ENCODE measurements around the gene DLG5.
A peak's percentile ranks its signal among the peaks of the same experiment; 100 is the strongest.

The DLG5 gene

DNA sequence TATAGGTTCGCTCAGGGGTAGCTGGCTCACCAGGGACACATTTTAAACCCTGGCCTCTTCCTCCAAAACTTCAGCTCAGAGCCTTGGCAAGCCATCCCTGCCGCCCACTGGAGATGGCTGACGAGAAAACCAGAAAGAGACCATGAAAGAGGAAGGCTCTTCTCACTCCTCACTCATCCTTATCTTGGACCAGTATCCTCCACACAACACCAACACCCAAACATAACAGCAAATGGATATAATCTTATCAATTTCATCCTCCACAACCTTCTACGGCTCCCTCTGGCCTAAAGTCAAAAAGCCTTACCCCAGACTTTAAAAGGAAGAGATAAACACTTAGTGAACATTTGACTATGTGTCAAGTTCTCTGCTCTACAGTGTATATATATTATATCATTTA, 26.9 kb downstream of the DLG5 start:
- peak overlapping the region; percentile 55 for H3K27ac ChIP-seq (ENCODE audit: low read length)

DNA sequence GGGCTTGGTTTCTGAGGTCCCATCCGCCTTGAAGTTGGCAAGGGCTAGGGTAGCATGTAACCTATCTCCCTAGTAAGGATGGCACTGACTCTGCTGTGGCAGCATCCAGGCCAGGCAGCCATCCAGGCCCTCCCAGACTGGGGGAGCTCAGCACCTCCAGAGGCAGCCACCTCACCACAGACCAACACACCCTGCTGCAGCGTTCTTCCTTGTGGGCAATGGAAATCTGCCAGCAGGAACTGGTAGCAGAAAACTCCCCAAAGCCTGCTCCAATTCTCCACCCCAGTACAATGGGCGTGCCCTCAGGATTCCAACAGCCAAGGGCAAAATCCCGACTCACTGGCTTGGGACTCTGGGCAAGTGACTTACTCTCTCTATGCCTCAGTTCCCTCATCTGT, 27.5 kb downstream of the DLG5 start:
- Histone ChIP-seq H3K27ac (ENCODE audit: low read length) (peak overlapping the region; percentile 55), H3K27me3 (ENCODE audit: insufficient read depth, low read length, poor library complexity) (no peaks in the 10 kb centered on the region), H2AFZ (ENCODE audit: low read depth, low read length) (no peak overlapping the region), H4K20me1 (ENCODE audit: insufficient read depth, low read length) (peaks cover 35% of the 10 kb centered on the region), H3K79me2 (ENCODE audit: insufficient read depth, low read length) (peaks cover 22% of the 10 kb centered on the region), H3K4me1 (ENCODE audit: insufficient read depth, low read length) (peaks cover 26% of the 10 kb centered on the region), H3K9ac (ENCODE audit: low read depth, low read length) (no peak overlapping the region; the same call in 1 of the 2 replicates), H3K4me3 (ENCODE audit: low read depth in 1 of 2, low read length in 2 of 2) (no peak overlapping the region), H3K36me3 (ENCODE audit: insufficient read depth, low read length) (no peaks in the 10 kb centered on the region; the same call in 1 of the 2 replicates), H3K4me2 (ENCODE audit: insufficient read depth, low read length) (no peak overlapping the region), H3K9me3 (ENCODE audit: insufficient read depth, low read length, severe bottlenecking) (no peaks in the 10 kb centered on the region)
- DNase-seq (peak; percentile 29), ATAC-seq (ENCODE audit: insufficient read depth, low read depth) (peak; percentile 67)
- no peak for TF ChIP-seq EZH2 (IDR thresholded peaks at IDR 0.05; ENCODE audit: borderline replicate concordance, low read depth, low read length, severe bottlenecking)
- TF ChIP-seq, protein P1, sequence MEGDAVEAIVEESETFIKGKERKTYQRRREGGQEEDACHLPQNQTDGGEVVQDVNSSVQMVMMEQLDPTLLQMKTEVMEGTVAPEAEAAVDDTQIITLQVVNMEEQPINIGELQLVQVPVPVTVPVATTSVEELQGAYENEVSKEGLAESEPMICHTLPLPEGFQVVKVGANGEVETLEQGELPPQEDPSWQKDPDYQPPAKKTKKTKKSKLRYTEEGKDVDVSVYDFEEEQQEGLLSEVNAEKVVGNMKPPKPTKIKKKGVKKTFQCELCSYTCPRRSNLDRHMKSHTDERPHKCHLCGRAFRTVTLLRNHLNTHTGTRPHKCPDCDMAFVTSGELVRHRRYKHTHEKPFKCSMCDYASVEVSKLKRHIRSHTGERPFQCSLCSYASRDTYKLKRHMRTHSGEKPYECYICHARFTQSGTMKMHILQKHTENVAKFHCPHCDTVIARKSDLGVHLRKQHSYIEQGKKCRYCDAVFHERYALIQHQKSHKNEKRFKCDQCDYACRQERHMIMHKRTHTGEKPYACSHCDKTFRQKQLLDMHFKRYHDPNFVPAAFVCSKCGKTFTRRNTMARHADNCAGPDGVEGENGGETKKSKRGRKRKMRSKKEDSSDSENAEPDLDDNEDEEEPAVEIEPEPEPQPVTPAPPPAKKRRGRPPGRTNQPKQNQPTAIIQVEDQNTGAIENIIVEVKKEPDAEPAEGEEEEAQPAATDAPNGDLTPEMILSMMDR (IDR thresholded peaks at IDR 0.05; ENCODE audit: borderline replicate concordance, extremely low read depth, low read length, poor library complexity, severe bottlenecking): no peak

More for the DNA sequence above, 26.9 kb downstream of the DLG5 start:
- no peaks in the 10 kb centered on the region; the same call in 1 of the 2 replicates for H3K36me3 ChIP-seq (ENCODE audit: insufficient read depth, low read length)
- no peak overlapping the region for H3K4me2 ChIP-seq (ENCODE audit: insufficient read depth, low read length)
- TF ChIP-seq, protein P1 (IDR thresholded peaks at IDR 0.05; ENCODE audit: borderline replicate concordance, extremely low read depth, low read length, poor library complexity, severe bottlenecking): no peak
- TF ChIP-seq EZH2 (IDR thresholded peaks at IDR 0.05; ENCODE audit: borderline replicate concordance, low read depth, low read length, severe bottlenecking): no peak
- H3K79me2 ChIP-seq (ENCODE audit: insufficient read depth, low read length): peaks cover 22% of the 10 kb centered on the region
- no peak overlapping the region for H2AFZ ChIP-seq (ENCODE audit: low read depth, low read length)
- H3K9ac ChIP-seq (ENCODE audit: low read depth, low read length): no peak overlapping the region
- no peaks in the 10 kb centered on the region for H3K27me3 ChIP-seq (ENCODE audit: insufficient read depth, low read length, poor library complexity)
- ATAC-seq (ENCODE audit: insufficient read depth, low read depth): no peak
- H3K9me3 ChIP-seq (ENCODE audit: insufficient read depth, low read length, severe bottlenecking): no peaks in the 10 kb centered on the region
- H3K4me1 ChIP-seq (ENCODE audit: insufficient read depth, low read length): peaks cover 26% of the 10 kb centered on the region
- no peak overlapping the region for H3K4me3 ChIP-seq (ENCODE audit: low read depth in 1 of 2, low read length in 2 of 2)
- peaks cover 35% of the 10 kb centered on the region for H4K20me1 ChIP-seq (ENCODE audit: insufficient read depth, low read length)
- DNase-seq: no peak

DNA sequence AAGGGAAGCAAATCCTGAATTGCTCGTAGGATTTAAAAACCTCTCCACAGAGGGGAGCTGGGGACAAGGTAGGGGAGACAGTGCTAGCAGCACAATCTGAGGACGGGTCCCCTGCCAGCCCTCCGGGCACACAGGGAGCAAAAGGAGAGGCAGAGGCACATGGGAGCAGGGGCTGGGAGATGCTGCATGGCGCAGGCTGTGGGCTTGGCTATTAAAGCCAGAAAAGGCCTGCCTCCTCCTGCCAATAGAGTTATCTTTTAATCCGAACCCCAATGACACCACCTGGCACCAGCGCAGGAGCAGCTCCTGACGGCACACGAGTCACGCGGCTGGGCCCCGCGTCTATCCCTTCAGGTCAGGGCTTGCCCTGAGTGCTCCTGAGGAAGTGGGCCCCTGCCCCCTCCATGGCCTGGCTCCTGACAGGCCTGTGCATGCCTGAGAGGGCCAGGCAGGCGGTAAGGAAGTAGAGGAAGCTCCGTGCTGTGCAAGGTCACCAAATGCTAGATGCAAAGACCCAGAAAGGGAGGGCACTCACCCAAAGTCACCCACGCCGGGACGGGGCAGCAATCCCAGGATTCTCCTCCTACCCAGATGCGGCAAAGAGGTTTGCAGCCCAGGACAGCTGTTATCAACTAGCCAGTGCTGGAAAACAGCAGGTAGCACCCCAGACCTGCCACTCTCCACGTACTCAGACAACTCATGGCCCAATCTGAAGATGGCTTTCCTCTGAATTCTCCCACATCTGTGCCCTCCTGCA, 28.1 kb downstream of the DLG5 start:
- Histone ChIP-seq H2AFZ (ENCODE audit: low read depth, low read length) (no peak overlapping the region), H4K20me1 (ENCODE audit: insufficient read depth, low read length) (peaks cover 41% of the 10 kb centered on the region), H3K9ac (ENCODE audit: low read depth, low read length) (no peak overlapping the region), H3K27me3 (ENCODE audit: insufficient read depth, low read length, poor library complexity) (no peaks in the 10 kb centered on the region), H3K4me3 (ENCODE audit: low read depth in 1 of 2, low read length in 2 of 2) (no peak overlapping the region), H3K4me2 (ENCODE audit: insufficient read depth, low read length) (no peak overlapping the region), H3K4me1 (ENCODE audit: insufficient read depth, low read length) (peaks cover 26% of the 10 kb centered on the region), H3K27ac (ENCODE audit: low read length) (peak overlapping the region; percentile 55; the same call in 1 of the 2 replicates), H3K36me3 (ENCODE audit: insufficient read depth, low read length) (no peaks in the 10 kb centered on the region; the same call in 1 of the 2 replicates), H3K9me3 (ENCODE audit: insufficient read depth, low read length, severe bottlenecking) (no peaks in the 10 kb centered on the region), H3K79me2 (ENCODE audit: insufficient read depth, low read length) (peaks cover 22% of the 10 kb centered on the region)
- TF ChIP-seq EZH2 (IDR thresholded peaks at IDR 0.05; ENCODE audit: borderline replicate concordance, low read depth, low read length, severe bottlenecking): no peak
- TF ChIP-seq, protein P1 (IDR thresholded peaks at IDR 0.05; ENCODE audit: borderline replicate concordance, extremely low read depth, low read length, poor library complexity, severe bottlenecking): no peak
- peak; percentile 58 for DNase-seq
- ATAC-seq (ENCODE audit: insufficient read depth, low read depth): peak; percentile 78
